K562 (cell line): ENCODE data around the gene VTA1.

Source experiments
- BRCA1 ChIP-seq, 2 experiments: fragments of 450-650 bp in 1 of 2; sonication (generic) in 1 of 2; formaldehyde crosslinking in 1 of 2; IDR thresholded peaks; 2 replicates each; pipeline versions ENCODE4 v1.5.0 to v1.6.1; 2017 to 2020; ENCODE audit warnings: mild to moderate bottlenecking in 1 of 2, missing genetic modification reagents in 1 of 2
- POLR2AphosphoS5 ChIP-seq: IDR thresholded peaks from 2 replicates; pipeline ENCODE4 v1.6.1; 2011; ENCODE audit warnings: mild to moderate bottlenecking, low read depth, low read length, moderate library complexity; ENCODE audit not compliant: control insufficient read depth, insufficient read depth
- SP1 ChIP-seq: sonication (generic); formaldehyde crosslinking; IDR thresholded peaks from 2 replicates; pipeline ENCODE4 v1.8.1; 2022; ENCODE audit warnings: mild to moderate bottlenecking, missing genetic modification reagents
- TF ChIP-seq, protein P1 (sequence below), 3 experiments: IDR thresholded peaks in 2 of 3; conservative IDR thresholded peaks in 1 of 3; 2 replicates each; pipeline ENCODE4 v1.5.1; 2011 to 2012; ENCODE audit warnings: low read length in 3 of 3, mild to moderate bottlenecking in 3 of 3, control low read depth in 2 of 3, improper control_type of control experiment in 1 of 3, inconsistent platforms in 1 of 3, low read depth in 1 of 3, mixed read lengths in 1 of 3, moderate library complexity in 1 of 3; ENCODE audit not compliant: insufficient read depth in 2 of 3

DNA sequence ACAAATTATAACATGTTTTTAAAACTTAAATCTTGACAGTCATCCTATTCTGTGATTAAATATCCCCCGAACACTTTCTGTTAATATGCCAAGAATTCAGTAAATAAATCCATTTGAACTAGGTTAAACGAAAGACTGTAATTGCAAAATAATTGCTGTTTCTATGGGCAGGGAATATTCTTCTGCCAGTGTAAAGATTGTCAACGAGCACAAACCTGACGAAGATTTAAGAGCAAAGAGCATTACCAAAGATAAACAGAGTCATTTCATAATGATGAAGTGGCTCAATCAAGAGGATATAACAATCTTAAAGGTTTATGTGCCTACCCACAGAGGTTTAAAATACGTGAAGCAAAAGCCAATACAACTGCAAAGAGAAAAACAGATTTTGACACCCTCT, 78.5 kb downstream of the VTA1 start:
- TF ChIP-seq POLR2AphosphoS5 (no peak), SP1 (CRISPR knock-in tag) (no peak), BRCA1 (IDR thresholded peaks at IDR 0.05) (no peak), BRCA1 (CRISPR knock-in tag; IDR thresholded peaks at IDR 0.05) (no peak)
- TF ChIP-seq, protein P1, sequence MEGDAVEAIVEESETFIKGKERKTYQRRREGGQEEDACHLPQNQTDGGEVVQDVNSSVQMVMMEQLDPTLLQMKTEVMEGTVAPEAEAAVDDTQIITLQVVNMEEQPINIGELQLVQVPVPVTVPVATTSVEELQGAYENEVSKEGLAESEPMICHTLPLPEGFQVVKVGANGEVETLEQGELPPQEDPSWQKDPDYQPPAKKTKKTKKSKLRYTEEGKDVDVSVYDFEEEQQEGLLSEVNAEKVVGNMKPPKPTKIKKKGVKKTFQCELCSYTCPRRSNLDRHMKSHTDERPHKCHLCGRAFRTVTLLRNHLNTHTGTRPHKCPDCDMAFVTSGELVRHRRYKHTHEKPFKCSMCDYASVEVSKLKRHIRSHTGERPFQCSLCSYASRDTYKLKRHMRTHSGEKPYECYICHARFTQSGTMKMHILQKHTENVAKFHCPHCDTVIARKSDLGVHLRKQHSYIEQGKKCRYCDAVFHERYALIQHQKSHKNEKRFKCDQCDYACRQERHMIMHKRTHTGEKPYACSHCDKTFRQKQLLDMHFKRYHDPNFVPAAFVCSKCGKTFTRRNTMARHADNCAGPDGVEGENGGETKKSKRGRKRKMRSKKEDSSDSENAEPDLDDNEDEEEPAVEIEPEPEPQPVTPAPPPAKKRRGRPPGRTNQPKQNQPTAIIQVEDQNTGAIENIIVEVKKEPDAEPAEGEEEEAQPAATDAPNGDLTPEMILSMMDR (IDR thresholded peaks at IDR 0.05 in 2 of 3, conservative IDR thresholded peaks at IDR 0.05 in 1 of 3; ENCODE audit: insufficient read depth in 2 of 3, low read depth in 1 of 3, low read length in 3 of 3): no peak
